ENCODE data around the gene CDC7.

The CDC7 gene

DNA sequence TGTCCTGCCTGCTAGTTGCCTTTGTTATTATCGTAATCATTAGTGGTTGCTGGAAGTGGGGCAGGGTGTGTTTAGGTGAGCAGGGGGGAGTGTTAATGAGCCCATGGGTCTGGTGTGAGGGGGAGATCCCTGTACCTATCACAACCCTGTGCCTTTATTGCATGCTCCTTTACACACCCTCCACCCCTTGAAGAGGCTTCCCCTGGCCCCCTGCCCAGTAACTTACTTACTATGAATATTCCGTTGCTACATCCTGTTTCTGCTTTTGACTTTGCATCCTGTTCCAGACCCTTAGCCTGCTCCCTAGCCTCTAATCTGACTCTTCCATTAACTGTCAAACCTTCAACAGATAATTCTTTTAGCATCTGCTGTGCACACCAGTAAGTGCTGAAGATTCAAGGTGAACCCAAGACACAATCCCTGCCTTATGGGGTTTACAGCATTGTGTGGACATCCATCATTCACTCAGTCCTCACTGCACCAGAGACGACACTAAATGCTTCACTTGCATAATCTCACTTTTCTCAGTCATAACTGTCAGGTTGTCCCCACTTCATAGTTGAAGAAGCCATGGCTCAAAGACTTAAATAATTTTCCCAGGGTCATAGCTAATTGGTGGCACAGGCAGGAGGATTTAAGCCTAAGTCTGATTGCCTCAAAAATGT is 47.9 kb downstream of the CDC7 start:
- DNase-seq (ENCODE audit: low read depth in 2 of 2) = no peak

GRCh38 chr1:91549041-91549735 is 48.5 kb downstream of the CDC7 start:
- DNase-seq (ENCODE audit: low read depth in 2 of 2) = peak in 1 of 2 donors; percentile 31

- no peak for DNase-seq (ENCODE audit: low read depth in 2 of 2)
These were observed 50.3 kb downstream of the CDC7 start for GRCh38 chr1:91550961-91551360.

DNA sequence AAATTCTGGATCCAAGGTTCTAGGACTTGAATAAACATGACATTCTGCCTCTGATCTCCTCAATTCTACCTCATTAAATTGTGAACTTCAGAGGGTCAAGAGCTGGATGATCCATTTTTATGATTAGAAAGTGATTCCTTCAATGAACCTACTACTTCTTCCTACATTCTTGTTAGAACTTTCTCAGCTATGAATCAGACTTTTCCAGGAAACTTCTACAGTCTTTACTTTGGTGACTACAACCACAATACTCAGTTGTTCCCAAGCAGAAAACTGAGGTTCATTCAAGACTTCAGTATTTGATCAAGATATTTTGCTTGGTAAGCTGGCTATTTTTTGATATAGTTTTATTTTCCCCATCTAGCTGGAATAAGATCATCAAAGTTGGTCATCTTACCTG is 51.4 kb downstream of the CDC7 start:
- no peak for DNase-seq (ENCODE audit: low read depth in 2 of 2)

DNA sequence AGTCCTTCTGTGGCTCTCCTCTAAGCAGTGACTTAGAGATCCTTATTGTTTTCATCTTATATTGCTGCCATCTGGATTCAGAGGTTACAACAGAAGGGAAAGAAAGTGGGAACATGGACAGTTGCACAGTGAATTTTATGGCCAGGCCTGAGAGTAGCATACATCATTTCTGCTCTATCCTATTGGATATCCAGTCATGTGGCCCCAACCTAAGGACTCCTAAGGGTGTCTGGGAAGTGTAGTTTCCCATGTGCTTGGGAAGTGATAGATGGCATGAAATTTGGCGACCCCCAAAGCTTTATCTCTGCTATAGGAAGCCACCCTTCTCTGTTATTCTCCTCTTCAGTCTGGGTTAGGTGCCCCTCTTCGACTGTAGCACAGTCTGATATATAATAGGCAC is 51.9 kb downstream of the CDC7 start:
- DNase-seq (ENCODE audit: low read depth in 2 of 2) = no peak

GRCh38 chr1:91553177-91553591 is 52.5 kb downstream of the CDC7 start:
- DNase-seq (ENCODE audit: low read depth in 2 of 2) = no peak

- DNase-seq (ENCODE audit: low read depth in 2 of 2) = no peak
These were observed 54.6 kb downstream of the CDC7 start for GRCh38 chr1:91555074-91555730.

DNA sequence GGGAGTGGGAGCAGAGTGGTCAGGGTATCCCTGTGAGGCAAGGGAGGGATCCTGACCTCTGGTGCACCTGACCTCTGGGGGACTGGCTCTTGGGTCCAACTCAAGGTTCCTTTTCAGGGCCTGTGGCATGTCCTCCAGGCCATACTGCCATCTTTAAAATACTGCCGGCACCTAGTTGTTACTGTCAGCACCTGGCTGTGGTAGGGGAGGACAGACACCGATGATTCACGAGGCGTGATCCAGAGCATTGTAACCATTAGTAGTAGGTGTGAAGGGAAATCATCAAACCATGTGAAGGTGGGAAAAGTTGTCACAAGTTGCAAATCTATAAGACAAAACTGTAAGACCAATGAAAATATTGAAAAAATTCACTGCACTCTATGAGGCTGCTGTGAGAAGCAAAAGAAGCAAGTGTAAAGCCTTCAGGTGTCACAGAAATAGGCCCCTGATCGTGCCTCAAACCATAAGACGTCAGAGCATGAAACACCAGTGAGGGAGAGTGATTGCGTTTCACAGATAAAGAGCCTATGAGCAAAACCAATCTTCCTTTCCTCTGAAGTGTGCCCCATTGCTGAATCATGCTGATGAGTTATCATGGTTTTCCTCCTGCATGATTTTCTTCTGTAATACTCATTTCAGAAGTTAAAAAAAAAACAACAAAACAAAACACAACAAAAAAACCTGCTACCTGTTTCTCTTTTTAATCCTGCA is 55.3 kb downstream of the CDC7 start:
- DNase-seq (ENCODE audit: low read depth in 2 of 2) = peak; percentile 34 to 53

DNA sequence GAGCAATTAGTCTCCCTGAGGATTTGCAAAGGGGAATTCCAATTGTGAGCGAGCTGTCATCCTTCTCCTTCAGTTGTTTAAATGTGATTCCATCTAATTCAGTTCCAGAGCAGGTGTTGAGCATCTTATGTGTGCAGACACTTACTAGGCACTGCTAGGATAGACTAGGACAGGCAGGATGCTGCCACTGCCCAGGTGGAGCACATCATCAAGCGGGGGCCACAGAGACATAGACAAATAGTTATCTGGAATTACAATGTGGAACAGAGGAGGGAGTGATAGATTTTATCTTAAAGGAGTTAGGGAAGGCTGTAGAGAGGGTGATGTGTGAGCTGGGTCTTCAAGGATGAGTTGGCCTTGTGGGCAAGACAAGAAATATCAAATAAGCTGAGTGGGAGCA is 55.9 kb downstream of the CDC7 start:
- no peak for DNase-seq (ENCODE audit: low read depth in 2 of 2)

DNA sequence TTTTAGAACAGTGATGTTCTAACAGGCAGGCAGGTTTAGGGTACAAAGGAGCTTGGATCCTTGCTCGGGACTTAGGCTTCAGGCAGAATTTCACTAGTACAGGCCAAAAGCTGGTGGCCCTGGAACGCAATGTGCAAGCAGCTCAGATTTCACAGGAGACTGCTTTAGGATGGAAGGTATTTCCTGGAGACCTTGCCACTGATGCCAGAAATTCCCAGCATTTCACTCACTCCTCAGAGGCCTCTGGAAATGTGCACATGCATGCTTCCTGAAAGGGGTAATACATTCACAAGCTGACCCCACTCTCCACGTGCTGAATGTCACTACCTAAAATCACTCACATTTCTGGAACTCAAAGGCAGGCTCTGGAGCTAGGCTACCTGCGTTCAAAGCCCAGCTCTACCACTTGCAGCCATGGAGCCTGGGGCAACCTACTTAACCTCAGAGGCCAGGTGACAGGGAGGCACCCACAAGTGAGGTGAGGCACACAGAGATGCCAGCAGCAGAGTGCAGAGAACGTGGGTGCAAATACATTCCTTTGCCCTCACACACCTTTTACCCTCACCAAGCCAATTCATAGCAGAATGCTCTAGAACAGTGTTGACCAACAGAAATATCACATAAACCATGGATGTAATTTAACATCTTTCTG is 56.5 kb downstream of the CDC7 start:
- DNase-seq (ENCODE audit: low read depth in 2 of 2) = no peak

GRCh38 chr1:91557826-91558225 is 57.2 kb downstream of the CDC7 start:
- no peak for DNase-seq (ENCODE audit: low read depth in 2 of 2)

- no peak for DNase-seq (ENCODE audit: low read depth in 2 of 2)
These were observed 58.5 kb downstream of the CDC7 start for GRCh38 chr1:91559046-91559750.

DNA sequence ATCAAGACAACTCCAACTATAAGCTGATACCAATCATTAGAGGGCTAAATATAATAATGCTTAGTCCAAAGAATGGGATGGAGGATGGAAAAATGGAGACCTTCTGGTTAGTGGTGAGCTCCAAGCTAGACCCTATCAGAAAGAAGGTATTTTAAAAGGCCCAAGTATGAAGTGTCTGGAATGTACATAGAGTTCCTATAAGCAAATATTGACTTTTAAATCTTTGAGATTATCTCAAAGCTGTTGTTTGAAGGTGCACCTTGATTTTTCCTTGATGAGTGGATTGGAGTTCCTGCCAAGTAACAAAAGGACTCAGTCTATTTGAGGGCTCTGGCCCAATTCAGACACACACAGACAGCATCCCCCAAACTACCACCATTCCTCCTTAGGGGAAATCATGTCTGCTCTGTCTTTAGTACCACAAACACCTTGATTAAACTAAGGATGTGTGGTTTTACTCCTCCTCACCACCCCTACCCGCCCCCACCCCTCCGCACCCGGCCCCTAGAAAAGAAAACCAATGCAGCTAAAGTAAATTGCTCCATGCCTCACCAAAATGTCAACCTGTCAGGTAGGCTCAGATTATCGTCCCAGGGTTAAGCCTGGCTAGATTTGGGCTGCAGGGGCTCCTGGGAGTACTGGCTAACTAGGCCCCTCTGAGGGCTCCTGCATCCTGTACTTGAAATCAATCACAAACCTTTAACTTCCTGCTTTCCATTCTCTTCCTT is 59.4 kb downstream of the CDC7 start:
- no peak for DNase-seq (ENCODE audit: low read depth in 2 of 2)

DNA sequence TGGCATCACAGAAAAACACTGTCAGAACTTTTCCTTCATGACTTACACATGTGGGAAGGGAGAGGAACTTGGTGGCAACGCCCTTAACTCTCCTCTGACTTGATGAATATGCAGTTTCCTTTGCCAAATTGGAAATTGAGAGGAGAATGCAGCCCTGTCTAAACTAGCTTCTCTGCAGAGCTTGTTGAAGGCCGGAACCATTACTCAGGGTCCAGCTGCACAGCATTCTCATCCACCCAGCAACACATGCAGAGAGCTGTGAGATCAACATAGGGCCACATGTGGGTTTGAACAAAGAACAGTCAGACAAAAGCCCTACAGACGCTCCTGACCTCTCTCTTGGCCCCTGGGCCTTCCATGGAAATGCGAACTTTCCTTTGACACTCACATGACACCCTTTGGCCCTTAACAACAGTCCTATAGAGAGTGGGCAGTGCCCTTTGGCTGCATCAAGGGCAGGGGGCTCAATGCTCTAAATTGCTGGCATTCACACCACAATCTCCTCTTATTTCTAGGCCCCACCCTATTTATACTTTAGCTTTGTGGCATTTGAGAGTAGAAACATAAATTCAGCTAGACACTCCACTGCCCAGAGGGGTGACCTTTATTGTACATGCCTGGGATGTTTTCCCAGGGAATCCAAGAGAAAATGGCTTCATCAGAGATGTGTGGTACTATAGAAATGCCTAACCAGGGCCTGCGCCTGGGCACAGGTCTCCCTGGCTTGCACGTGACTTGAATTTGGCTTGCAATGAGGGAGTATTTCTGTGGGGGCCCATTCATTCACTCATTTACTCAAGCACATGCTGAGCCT is 64.4 kb downstream of the CDC7 start:
- no peak for DNase-seq (ENCODE audit: low read depth in 2 of 2)

GRCh38 chr1:91567583-91567982 is 66.9 kb downstream of the CDC7 start:
- DNase-seq (ENCODE audit: low read depth in 2 of 2) = no peak

DNA sequence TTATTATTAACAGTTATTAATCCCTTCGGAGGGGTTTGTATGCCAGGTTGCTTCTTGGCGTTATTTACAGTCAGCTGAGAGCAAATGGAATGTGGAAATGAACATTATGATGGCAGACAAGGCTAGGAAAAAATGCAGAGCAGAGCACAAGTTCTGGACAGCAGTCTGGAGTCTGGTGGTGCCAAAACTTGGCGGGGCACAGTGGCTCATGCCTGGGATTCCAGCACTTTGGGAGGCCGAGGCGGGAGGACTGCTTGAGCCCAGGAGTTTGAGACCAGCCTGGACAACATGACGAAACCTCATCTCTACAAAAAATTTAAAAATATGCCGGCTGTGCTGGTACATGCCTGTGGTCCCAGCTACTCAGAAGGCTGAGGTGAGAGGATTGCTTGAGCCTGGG is 67.6 kb downstream of the CDC7 start:
- no peak for DNase-seq (ENCODE audit: low read depth in 2 of 2)

DNA sequence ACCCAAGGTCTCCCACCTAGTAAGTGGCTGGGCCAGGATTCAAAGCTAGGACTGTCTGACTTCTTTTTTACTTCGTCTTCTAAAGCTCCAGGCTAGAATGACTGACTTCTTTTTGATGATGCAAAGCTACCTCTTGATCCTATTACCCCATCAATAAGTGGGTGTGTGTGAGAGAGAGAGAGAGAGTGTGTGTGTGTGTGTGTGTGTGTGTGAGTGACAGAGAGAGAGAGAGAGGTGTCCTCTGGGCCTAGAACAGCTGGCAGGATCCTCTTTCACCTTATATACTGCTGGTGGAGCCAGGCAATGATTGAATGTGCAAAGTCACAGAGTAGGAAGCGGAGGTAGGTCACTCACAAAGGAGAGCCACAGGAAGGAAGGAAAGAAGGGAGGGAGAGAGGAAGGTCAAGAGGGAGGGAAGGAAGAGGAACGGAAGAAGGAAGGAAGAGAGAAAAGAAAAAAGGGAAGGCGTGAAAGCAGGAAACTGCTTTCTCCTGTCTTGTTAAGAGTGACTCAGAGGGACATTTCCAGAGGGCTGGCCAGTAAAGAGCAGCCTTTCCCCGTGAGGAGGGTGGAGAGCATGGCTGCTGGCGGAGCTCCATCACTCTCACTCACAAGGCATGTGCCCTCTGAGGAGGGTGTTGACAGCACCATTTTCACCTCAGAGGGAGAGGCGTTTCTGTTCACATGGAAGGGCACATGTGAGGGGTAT is 68.9 kb downstream of the CDC7 start:
- DNase-seq (ENCODE audit: low read depth in 2 of 2) = no peak

- no peak for DNase-seq (ENCODE audit: low read depth in 2 of 2)
These were observed 69.4 kb downstream of the CDC7 start for GRCh38 chr1:91570120-91570448.

DNA sequence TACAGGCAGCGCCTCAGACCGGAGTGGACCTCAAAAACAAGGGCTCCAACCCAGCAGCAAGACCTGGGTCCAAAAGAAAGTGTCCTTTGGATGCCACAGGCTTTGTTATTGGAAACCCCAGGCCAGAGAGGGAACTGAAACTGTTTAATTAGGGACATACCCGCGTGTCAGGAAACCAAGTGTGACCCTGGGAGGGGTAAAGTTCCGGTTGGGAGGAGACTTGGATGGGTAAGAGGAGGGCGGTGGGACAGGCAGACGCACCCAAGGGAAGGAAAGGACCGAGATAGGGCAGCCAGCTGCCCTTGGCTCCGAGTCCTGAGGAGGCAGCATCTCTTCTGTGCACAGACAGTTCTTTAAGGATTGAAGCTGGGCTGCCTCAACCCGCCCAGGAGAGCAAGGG is 71.4 kb downstream of the CDC7 start:
- no peak for DNase-seq (ENCODE audit: low read depth in 2 of 2)
